Panc1 (cell line): ENCODE measurements around the gene USH2A. TPM values are rescaled to one million over a fixed set of nuclear protein-coding genes. Genes with fewer than 3 reads are reported as not detected.

ENCODE experiments used
- ATAC-seq: fragments of 200-7000 bp; cut with Tn5 transposase; 2 replicates; pipeline ENCODE4 v1.9.1; 2020; ENCODE audit warnings: mild to moderate bottlenecking, moderate library complexity
- BruUV-seq: library from RNA; stranded (reverse); fragments of 400-500 nt; replicated peaks from 2 replicates; lab custom pipeline; 2021; lab: Mats Ljungman, UMichigan
- CTCF ChIA-PET: fragments of 300-600 bp; sonication (Branson Sonifier 250); formaldehyde crosslinking; loops from one replicate; lab custom pipeline; 2022; ENCODE audit warnings: antibody characterized with exemption; lab: Charles Lee
- POLR2A ChIA-PET: fragments of 300-600 bp; sonication (Branson Sonifier 250); formaldehyde crosslinking; loops from one replicate; lab custom pipeline; 2022; ENCODE audit warnings: antibody characterized with exemption; lab: Charles Lee
- DNase-seq: peaks from one replicate; pipeline ENCODE4 v3.0.0-alpha.2; 2010; ENCODE audit warnings: low read depth, low spot score
- H3K27ac ChIP-seq: 2 replicates; pipeline ENCODE4 v1.5.1; 2011; ENCODE audit warnings: mild to moderate bottlenecking, low read length, inconsistent platforms
- H3K27me3 ChIP-seq: fragments of 200-500 bp; sonication (Bioruptor generic); 2 replicates; pipeline ENCODE4 v1.6.0; 2014; ENCODE audit warnings: low read length, inconsistent platforms; ENCODE audit not compliant: control insufficient read depth, insufficient read depth
- H3K36me3 ChIP-seq: fragments of 200-500 bp; sonication (Bioruptor generic); 2 replicates; pipeline ENCODE4 v1.5.1; 2014; ENCODE audit warnings: inconsistent platforms, mild to moderate bottlenecking, low read length, moderate library complexity; ENCODE audit not compliant: control insufficient read depth, insufficient read depth
- H3K4me1 ChIP-seq: 2 replicates; pipeline ENCODE4 v1.5.1; 2011; ENCODE audit warnings: inconsistent platforms, mild to moderate bottlenecking, low read length, moderate library complexity; ENCODE audit not compliant: control insufficient read depth, insufficient read depth
- H3K4me3 ChIP-seq, 2 experiments: 2 replicates each; pipeline ENCODE4 v1.5.1; 2011 to 2012; ENCODE audit warnings: low read depth in 2 of 2, low read length in 2 of 2, mild to moderate bottlenecking in 2 of 2, inconsistent platforms in 1 of 2, moderate library complexity in 1 of 2
- H3K9me3 ChIP-seq: fragments of 200-500 bp; sonication (Bioruptor generic); 2 replicates; pipeline ENCODE4 v1.5.1; 2014; ENCODE audit warnings: low read depth, mild to moderate bottlenecking, inconsistent platforms, low read length, moderate library complexity; ENCODE audit not compliant: control insufficient read depth, insufficient read depth
- POLR2AphosphoS5 ChIP-seq: IDR thresholded peaks from 2 replicates; pipeline ENCODE4 v1.6.1; 2012; ENCODE audit warnings: mild to moderate bottlenecking, low read depth, low read length, moderate library complexity
- SIN3A ChIP-seq: IDR thresholded peaks from 2 replicates; pipeline ENCODE4 v1.6.1; 2012; ENCODE audit warnings: low read depth, mild to moderate bottlenecking, low read length, moderate library complexity, borderline replicate concordance; ENCODE audit not compliant: insufficient read depth
- TCF7L2 ChIP-seq: IDR thresholded peaks from 2 replicates; pipeline ENCODE4 v1.6.1; 2011; ENCODE audit warnings: mild to moderate bottlenecking, low read depth, low read length, inconsistent platforms
- in situ Hi-C: cut with HindIII; loops from 2 replicates; pipeline ENCODE4 v1.10.0; 2016; ENCODE audit warnings: low sequenced_read_pairs, low pct_unique_long_range_greater_than_20kb
- intact Hi-C: fragments of 100-400 bp; cut with micrococcal nuclease; formaldehyde crosslinking; loops from one replicate; pipeline ENCODE4 v1.10.0; 2022; ENCODE audit not compliant: unreplicated experiment
- total RNA-seq: library from RNA; stranded (reverse); gene quantifications from one replicate; pipeline ENCODE4 v1.2.1, GENCODE V29; 2021; ENCODE audit not compliant: unreplicated experiment
- TF ChIP-seq, protein P1 (sequence below), 2 experiments: IDR thresholded peaks; 2 replicates each; pipeline ENCODE4 v1.6.1; 2011 to 2012; ENCODE audit warnings: low read depth in 2 of 2, control low read depth in 1 of 2, low read length in 1 of 2, mild to moderate bottlenecking in 1 of 2, moderate library complexity in 1 of 2; ENCODE audit not compliant: insufficient read depth in 1 of 2
- TF ChIP-seq, protein P2 (sequence below): fragments of 450-650 bp; IDR thresholded peaks from 2 replicates; pipeline ENCODE4 v1.5.1; 2017; ENCODE audit warnings: mild to moderate bottlenecking

Gene USH2A
- total RNA-seq, 1 experiment from 2014 or later = not detected

DNA sequence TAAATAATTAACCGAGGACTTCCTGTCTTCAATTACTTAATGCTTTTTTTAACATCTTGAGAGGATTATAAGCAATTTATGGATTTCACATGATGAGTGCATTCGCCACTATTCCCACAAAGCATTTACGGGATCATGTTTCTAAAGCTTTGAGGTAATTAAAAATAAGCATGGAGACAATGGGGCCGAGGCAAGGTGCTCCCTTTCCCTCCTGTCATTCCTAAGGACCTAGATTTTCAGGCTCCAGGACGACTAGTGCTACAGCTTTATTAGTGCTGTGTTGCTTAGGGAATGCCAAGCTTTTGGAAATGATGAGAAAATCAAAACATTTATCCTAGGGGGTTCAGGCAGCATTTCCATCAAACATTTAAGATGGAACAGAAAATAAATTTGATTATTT lies 646.9 kb downstream of the USH2A start:
- in situ Hi-C loops = no loop called here
- H3K27ac ChIP-seq = no peak overlapping the region
- ChIA-PET CTCF (no interaction called here), POLR2A (no interaction called here)
- H3K36me3 ChIP-seq = no peaks in the 10 kb centered on the region
- TF ChIP-seq SIN3A (no peak), POLR2AphosphoS5 (no peak), TCF7L2 (no peak)
- TF ChIP-seq, protein P1, sequence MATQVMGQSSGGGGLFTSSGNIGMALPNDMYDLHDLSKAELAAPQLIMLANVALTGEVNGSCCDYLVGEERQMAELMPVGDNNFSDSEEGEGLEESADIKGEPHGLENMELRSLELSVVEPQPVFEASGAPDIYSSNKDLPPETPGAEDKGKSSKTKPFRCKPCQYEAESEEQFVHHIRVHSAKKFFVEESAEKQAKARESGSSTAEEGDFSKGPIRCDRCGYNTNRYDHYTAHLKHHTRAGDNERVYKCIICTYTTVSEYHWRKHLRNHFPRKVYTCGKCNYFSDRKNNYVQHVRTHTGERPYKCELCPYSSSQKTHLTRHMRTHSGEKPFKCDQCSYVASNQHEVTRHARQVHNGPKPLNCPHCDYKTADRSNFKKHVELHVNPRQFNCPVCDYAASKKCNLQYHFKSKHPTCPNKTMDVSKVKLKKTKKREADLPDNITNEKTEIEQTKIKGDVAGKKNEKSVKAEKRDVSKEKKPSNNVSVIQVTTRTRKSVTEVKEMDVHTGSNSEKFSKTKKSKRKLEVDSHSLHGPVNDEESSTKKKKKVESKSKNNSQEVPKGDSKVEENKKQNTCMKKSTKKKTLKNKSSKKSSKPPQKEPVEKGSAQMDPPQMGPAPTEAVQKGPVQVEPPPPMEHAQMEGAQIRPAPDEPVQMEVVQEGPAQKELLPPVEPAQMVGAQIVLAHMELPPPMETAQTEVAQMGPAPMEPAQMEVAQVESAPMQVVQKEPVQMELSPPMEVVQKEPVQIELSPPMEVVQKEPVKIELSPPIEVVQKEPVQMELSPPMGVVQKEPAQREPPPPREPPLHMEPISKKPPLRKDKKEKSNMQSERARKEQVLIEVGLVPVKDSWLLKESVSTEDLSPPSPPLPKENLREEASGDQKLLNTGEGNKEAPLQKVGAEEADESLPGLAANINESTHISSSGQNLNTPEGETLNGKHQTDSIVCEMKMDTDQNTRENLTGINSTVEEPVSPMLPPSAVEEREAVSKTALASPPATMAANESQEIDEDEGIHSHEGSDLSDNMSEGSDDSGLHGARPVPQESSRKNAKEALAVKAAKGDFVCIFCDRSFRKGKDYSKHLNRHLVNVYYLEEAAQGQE (IDR thresholded peaks at IDR 0.05; ENCODE audit: insufficient read depth in 1 of 2, low read depth in 2 of 2, low read length in 1 of 2) = no peak
- TF ChIP-seq, protein P2, sequence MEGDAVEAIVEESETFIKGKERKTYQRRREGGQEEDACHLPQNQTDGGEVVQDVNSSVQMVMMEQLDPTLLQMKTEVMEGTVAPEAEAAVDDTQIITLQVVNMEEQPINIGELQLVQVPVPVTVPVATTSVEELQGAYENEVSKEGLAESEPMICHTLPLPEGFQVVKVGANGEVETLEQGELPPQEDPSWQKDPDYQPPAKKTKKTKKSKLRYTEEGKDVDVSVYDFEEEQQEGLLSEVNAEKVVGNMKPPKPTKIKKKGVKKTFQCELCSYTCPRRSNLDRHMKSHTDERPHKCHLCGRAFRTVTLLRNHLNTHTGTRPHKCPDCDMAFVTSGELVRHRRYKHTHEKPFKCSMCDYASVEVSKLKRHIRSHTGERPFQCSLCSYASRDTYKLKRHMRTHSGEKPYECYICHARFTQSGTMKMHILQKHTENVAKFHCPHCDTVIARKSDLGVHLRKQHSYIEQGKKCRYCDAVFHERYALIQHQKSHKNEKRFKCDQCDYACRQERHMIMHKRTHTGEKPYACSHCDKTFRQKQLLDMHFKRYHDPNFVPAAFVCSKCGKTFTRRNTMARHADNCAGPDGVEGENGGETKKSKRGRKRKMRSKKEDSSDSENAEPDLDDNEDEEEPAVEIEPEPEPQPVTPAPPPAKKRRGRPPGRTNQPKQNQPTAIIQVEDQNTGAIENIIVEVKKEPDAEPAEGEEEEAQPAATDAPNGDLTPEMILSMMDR = no peak
- no TSS peak for BruUV-seq
- intact Hi-C loops = no loop called here
- H3K27me3 ChIP-seq = no peaks in the 10 kb centered on the region
- no peaks in the 10 kb centered on the region for H3K9me3 ChIP-seq
- no peak overlapping the region for H3K4me3 ChIP-seq
- H3K4me1 ChIP-seq = no peaks in the 10 kb centered on the region; the same call in 1 of the 2 replicates
- ATAC-seq (no peak), DNase-seq (no peak)

DNA sequence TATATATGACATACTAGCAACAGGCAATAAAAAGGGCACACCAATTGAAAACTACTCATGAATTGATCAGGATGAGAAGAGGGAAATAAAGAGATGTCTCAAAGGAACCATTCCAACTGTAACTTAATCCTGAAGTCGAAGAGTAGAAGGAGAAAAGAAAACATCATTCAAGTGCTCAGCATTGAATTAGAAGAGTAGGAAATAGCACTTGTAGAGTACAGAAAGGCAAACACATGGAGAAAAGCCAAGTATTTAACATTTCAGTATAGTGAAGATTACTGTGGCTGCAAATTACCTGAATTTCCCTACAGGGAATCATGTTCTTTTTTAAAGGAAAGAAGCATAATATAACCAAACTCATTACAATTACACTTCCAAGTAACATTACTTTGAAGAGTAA lies 651.1 kb downstream of the USH2A start:
- CTCF ChIA-PET = no interaction called here
- intact Hi-C loops = no loop called here
- Histone ChIP-seq H3K4me3 (no peak overlapping the region), H3K27ac (no peak overlapping the region), H3K27me3 (no peaks in the 10 kb centered on the region), H3K9me3 (no peaks in the 10 kb centered on the region), H3K4me1 (no peaks in the 10 kb centered on the region), H3K36me3 (no peaks in the 10 kb centered on the region)
- DNase-seq (no peak), ATAC-seq (no peak)
- BruUV-seq = no TSS peak
- no peak for TF ChIP-seq SIN3A
- TF ChIP-seq, protein P1 (IDR thresholded peaks at IDR 0.05; ENCODE audit: insufficient read depth in 1 of 2, low read depth in 2 of 2, low read length in 1 of 2) = no peak
- no peak for TF ChIP-seq TCF7L2
- no peak for TF ChIP-seq POLR2AphosphoS5
- TF ChIP-seq, protein P2 = no peak
- in situ Hi-C loops = no loop called here
- POLR2A ChIA-PET = no interaction called here
